GM19035 (cell line): Measurements from ENCODE around the gene IL37.

ENCODE experiments used
- ATAC-seq: cut with Tn5 transposase; IDR thresholded peaks from one replicate; pipeline ENCODE4 v1.9.1; 2021; ENCODE audit not compliant: unreplicated experiment

IL37 gene

GRCh38 chr2:112910865-112911264 lies at the start of gene IL37:
IL37 (plus strand) TSS chr2:112911165; CDS start chr2:112913013, 1,848 bp downstream.
- ATAC-seq, result no peak

- ATAC-seq, result no peak
These were observed 46.9 kb upstream of the IL37 start for GRCh38 chr2:112864072-112864471.

DNA sequence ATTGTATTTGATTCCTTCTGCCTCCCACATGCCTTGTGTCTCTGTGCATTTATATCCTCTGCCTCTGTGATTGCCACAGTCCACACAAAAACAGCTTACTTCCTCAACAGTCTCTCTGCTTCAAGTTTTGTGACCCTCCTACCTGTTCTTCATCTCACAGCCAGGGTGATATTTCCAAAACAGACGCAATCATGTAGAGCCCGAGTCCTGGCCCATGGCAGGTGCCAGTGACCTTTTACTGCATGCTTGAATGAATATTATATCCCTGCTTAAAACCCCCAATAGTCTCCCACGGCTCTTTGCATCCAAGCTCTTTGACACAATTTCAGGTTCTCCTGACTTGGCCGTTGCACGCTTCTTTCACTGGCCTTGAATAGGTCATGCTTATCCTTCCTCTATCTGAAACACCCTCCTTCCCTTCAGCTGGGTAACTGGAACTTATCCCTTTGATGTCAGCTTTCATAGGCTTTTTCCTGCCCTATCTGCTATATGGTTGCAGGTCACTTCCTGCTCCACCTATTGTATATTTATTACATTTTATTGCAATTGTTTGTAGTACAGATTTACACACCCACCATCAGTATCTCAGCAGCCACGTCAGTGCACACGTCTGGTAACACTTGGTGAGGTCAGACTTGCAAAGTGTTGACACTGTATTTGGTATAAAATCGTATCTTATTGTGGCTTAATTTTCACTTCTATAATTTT lies 44.7 kb upstream of the IL37 start:
- ATAC-seq, result no peak

GRCh38 chr2:112867701-112868631 lies 43.0 kb upstream of the IL37 start:
- no peak for ATAC-seq

GRCh38 chr2:112869258-112869842 lies 41.6 kb upstream of the IL37 start:
- ATAC-seq, result no peak

DNA sequence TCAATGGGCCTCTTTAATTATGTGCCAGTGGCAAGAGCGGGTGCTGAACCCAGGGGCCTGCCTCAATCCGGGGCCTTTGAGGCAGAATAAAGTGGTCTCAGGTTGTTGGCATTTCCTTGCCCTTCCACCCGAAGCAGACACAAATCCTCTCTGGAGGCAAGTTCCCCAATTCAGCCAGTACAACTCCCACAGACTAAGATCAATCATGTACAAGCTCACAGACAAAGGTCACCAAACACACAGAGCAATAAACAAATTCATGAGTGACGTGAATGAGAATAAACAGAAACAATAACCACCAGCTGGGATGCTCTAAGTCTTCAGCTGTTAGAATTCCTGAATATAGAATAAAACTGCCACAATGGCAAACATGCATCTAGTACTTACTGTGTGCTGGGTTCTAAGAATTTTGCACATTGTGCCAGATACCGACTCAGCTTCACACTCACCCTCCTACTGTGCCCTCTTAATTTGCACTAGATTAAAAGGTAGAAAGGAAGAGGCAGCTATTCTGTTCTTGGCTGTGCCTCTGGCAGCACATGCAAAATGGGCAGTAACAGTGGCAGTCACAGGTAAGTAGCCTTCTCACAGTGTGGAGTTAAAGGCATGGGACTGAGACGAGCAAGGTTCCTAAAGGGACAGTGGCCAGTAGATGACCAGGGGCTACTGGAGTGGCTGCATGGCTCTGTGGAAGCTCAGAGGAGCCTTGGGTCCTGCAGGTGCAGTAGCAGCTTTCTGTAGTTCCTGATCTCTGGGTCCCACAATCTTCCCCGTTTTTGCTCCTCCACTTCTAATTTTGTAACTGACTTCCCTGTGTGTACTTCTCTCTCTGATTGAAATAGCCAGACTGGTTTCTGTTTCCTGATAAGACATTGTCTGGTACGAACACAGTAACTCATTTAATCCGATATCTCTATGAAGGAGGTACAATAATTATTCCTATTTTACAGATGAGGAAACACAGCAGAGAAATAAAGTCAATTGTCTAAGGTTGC lies 39.8 kb upstream of the IL37 start:
- no peak for ATAC-seq

DNA sequence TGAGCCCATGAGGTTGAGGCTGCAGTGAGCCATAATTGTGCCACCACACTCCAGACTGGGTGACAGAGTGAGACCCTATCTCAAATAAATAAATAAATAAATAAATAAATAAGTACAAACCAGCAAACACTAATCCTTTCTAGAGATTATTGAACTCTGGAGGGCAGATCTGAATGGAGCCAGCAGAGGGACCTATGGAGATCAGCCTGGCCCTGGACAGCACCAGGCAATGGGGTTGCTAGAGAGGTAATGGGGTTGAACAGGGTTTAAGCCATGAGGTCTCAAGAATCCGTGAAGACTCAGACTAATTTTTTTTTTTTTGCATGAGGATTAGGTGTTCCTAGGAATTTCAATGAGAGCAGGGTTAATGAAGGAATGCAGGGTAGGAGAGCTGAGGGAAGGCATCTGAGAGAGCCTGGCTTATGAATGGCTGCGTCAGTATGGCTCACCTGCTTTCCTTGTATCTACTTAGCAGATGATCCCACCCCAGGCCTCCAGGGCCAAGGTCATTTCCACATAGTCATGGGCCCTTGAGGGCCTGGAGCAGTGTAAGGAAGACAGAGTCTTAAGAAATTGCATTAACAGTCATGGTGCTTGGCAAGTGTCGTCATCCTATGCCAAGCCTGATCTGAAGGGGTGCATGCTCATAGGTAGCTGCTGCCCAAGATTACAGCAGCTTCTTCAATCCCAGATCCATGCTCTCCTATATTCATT lies 34.6 kb upstream of the IL37 start:
- ATAC-seq, result no peak

- ATAC-seq, result no peak
These were observed 34.0 kb upstream of the IL37 start for GRCh38 chr2:112876971-112877361.

GRCh38 chr2:112877423-112877822 lies 33.5 kb upstream of the IL37 start:
- ATAC-seq, result no peak

GRCh38 chr2:112879491-112880041 lies 31.4 kb upstream of the IL37 start:
- no peak for ATAC-seq

GRCh38 chr2:112880091-112880531 lies 30.9 kb upstream of the IL37 start:
- ATAC-seq, result no peak

- ATAC-seq, result no peak
These were observed 30.3 kb upstream of the IL37 start for GRCh38 chr2:112880696-112881095.

DNA sequence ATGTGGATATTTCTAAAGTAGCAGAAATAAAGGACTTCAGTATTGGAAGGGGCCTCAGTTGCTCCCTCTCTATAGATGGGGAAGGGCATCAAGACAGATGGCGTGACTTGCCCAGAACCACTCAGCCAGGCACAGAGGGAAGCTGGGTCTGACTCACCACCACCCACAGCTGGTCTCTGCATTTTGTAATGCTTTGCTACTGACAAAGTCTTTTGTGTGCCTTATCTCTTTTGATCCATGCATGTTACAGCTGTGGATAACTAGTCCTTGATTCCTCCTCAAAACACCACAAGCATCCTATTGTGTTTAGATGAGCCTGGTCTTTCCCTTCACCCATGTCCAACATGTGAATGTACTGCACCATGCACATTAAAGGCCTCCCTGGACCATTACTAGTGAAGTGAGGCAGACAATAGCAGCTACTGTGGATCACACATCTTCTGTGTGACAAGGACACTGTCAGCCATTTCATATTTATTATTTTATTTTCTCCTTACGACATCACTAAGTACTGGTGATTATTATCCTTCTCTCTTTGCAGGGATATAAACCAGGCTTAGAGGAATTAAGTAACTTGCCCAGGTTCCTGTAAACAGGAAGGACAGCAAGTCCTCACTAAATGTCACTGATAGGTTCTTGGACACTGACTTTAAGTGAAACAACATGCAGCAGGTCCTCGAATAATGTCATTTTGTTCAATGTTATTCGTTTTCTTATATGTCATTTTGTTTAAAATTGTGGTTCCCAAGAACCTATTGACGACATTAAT lies 29.6 kb upstream of the IL37 start:
- peak; percentile 60 for ATAC-seq

GRCh38 chr2:112883669-112884068 lies 27.3 kb upstream of the IL37 start:
- no peak for ATAC-seq

GRCh38 chr2:112884869-112885505 lies 26.0 kb upstream of the IL37 start:
- peak; percentile 72 for ATAC-seq

- ATAC-seq, result no peak
These were observed 25.5 kb upstream of the IL37 start for GRCh38 chr2:112885506-112885902.

GRCh38 chr2:112886291-112886690 lies 24.7 kb upstream of the IL37 start:
- ATAC-seq, result no peak
